Peyer's patch (tissue), 4 donors: ENCODE data around the gene MAML2.

Experiments used
- CTCF ChIP-seq, 6 experiments: fragments of 450-650 bp in 4 of 6; fragments of 200-600 bp in 2 of 6; sonication (generic) in 1 of 6; IDR thresholded peaks; one replicate each; pipeline ENCODE4 v1.5.1; 2017 to 2019; ENCODE audit warnings: antibody characterized with exemption in 6 of 6, mild to moderate bottlenecking in 3 of 6, moderate library complexity in 1 of 6
- POLR2A ChIP-seq, 2 donors: fragments of 450-650 bp; IDR thresholded peaks; one replicate each; pipeline ENCODE4 v1.5.1; 2017; ENCODE audit warnings: antibody characterized with exemption in 2 of 2, mild to moderate bottlenecking in 2 of 2, moderate library complexity in 2 of 2

GRCh38 chr11:96008161-96008720 is 334.8 kb downstream of the MAML2 start:
- TF ChIP-seq CTCF (IDR thresholded peaks at IDR 0.05) (no peak), POLR2A (IDR thresholded peaks at IDR 0.05) (no peak)
